ENCODE results near the gene SIGLEC8.

GRCh38 chr19:51471527-51471926 lies 13.3 kb upstream of the SIGLEC8 start:
- no peak for TF ChIP-seq SUZ12 (IDR thresholded peaks at IDR 0.05)
- TF ChIP-seq FOXK2 (IDR thresholded peaks at IDR 0.05) = no peak
- no peak for TF ChIP-seq ELF4 (IDR thresholded peaks at IDR 0.05)
- no peak for TF ChIP-seq ZNF384 (IDR thresholded peaks at IDR 0.05)
